Fibroblast of lung (primary cell): ENCODE results near the gene RRP12. TPM values are rescaled to one million over a fixed set of nuclear protein-coding genes. Genes with fewer than 3 reads are reported as not detected.

Experiments
- DNase-seq, 2 donors: peaks; one replicate each; pipeline versions ENCODE4 v3.0.0 to v3.0.0-alpha.2; 2010; ENCODE audit warnings: low read depth in 2 of 2
- H2AFZ ChIP-seq: 2 replicates; pipeline ENCODE4 v1.5.1; 2012; ENCODE audit warnings: low read length, control low read depth, inconsistent platforms
- H3K27ac ChIP-seq: 2 replicates; pipeline ENCODE4 v1.5.1; 2011; ENCODE audit warnings: low read length, control low read depth; ENCODE audit not compliant: insufficient read depth
- H3K27me3 ChIP-seq: 2 replicates; pipeline ENCODE4 v1.5.1; 2011; ENCODE audit warnings: mild to moderate bottlenecking, low read length; ENCODE audit not compliant: control insufficient read depth, insufficient read depth
- H3K36me3 ChIP-seq: 2 replicates; pipeline ENCODE4 v1.5.1; 2011; ENCODE audit warnings: low read length; ENCODE audit not compliant: control insufficient read depth, insufficient read depth
- H3K4me1 ChIP-seq: 2 replicates; pipeline ENCODE4 v1.5.1; 2011; ENCODE audit warnings: low read length; ENCODE audit not compliant: control insufficient read depth, insufficient read depth; ENCODE audit errors: extremely low read depth
- H3K4me2 ChIP-seq: 2 replicates; pipeline ENCODE4 v1.5.1; 2011; ENCODE audit warnings: low read length, control low read depth; ENCODE audit not compliant: insufficient read depth; ENCODE audit errors: extremely low read depth
- H3K4me3 ChIP-seq, 4 experiments: fragments of 200-600 bp in 1 of 4; sonication (generic) in 1 of 4; replicated peaks in 1 of 4; 2 replicates each; pipeline ENCODE4 v1.5.1; 2011 to 2016; ENCODE audit warnings: low read length in 4 of 4, low read depth in 3 of 4, mild to moderate bottlenecking in 3 of 4, control low read depth in 2 of 4, inconsistent platforms in 1 of 4, mixed read lengths in 1 of 4; ENCODE audit not compliant: insufficient read depth in 1 of 4; ENCODE audit errors: control extremely low read depth in 1 of 4
- H3K79me2 ChIP-seq: 2 replicates; pipeline ENCODE4 v1.5.1; 2012; ENCODE audit warnings: mild to moderate bottlenecking, low read length, inconsistent platforms; ENCODE audit not compliant: control insufficient read depth, insufficient read depth
- H3K9ac ChIP-seq: 2 replicates; pipeline ENCODE4 v1.5.1; 2011; ENCODE audit warnings: mild to moderate bottlenecking, low read length, control low read depth; ENCODE audit not compliant: insufficient read depth
- H3K9me3 ChIP-seq: 2 replicates; pipeline ENCODE4 v1.5.1; 2012; ENCODE audit warnings: low read depth, low read length; ENCODE audit not compliant: control insufficient read depth, insufficient read depth
- H4K20me1 ChIP-seq: 2 replicates; pipeline ENCODE4 v1.5.1; 2011; ENCODE audit warnings: low read length; ENCODE audit not compliant: control insufficient read depth, insufficient read depth; ENCODE audit errors: extremely low read depth
- EZH2 ChIP-seq: IDR thresholded peaks from 2 replicates; pipeline ENCODE4 v1.5.1; 2012; ENCODE audit warnings: low read length, control low read depth, mild to moderate bottlenecking; ENCODE audit errors: missing control alignments
- polyA plus RNA-seq, 2 donors: library from polyadenylated mRNA; depleted of rRNA in 1 of 2; stranded (reverse) in 1 of 2; unstranded in 1 of 2; fragments of >200 nt; gene quantifications; 2 replicates each; pipeline ENCODE4 v1.2.1, GENCODE V29; 2011 to 2012; ENCODE audit warnings: missing spikeins in 1 of 2
- total RNA-seq: library from RNA; depleted of rRNA; stranded (reverse); fragments of >200 nt; gene quantifications from 2 replicates; pipeline ENCODE4 v1.2.1, GENCODE V29; 2014
- TF ChIP-seq, protein P1 (sequence below), 2 donors: IDR thresholded peaks in 1 of 2; conservative IDR thresholded peaks in 1 of 2; 1 replicate in 1 of 2; 2 replicates in 1 of 2; pipeline ENCODE4 v1.5.1; 2011 to 2012; ENCODE audit warnings: low read length in 2 of 2, control low read depth in 1 of 2, inconsistent platforms in 1 of 2, low read depth in 1 of 2, mild to moderate bottlenecking in 1 of 2

Gene RRP12
- total and polyA plus RNA-seq, 2 donors (not counting 1 experiment from before 2014, with no cell fraction given), result 6.1 to 10.7 TPM

DNA sequence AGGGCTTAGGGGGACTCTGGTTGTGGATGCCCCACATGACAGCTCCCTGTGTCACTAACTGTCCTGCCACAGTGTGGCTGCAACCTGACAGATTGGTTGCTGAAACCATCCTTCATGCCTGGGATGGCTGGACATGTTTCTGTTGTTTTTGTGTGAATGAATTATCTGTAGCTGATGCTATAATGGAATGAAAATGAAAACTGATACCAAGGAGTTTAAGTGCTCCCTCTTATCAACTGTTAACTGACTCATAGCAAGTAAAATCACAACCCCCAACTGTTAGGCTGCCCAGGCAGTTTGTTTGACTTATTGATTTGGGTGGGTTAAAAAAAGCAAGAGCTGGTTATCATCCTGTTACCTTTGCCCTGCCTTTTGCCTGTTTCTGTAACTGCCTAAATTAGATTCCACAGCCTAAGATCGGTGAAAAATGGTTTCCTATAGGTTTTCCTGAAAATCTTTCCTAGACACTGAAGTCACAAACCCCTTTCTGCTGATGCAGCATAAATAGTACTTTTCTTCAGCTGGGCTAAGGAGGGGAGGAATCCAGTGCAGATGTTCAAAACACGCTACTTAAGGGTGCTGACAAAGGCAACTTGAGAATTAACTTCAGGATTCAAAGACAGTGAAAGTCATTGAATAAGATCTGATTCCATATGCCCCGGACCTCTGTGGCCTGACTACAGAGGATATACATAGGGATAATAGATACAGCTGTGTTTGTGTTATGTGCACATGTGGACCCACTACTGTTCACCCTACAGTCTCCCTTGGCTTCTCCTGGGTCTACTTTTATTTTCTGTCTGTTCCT lies 72.3 kb downstream of the RRP12 start:
- DNase-seq, result no peak
- H3K27ac ChIP-seq, result no peak overlapping the region
- peaks cover 2% of the 10 kb centered on the region for H3K4me1 ChIP-seq

DNA sequence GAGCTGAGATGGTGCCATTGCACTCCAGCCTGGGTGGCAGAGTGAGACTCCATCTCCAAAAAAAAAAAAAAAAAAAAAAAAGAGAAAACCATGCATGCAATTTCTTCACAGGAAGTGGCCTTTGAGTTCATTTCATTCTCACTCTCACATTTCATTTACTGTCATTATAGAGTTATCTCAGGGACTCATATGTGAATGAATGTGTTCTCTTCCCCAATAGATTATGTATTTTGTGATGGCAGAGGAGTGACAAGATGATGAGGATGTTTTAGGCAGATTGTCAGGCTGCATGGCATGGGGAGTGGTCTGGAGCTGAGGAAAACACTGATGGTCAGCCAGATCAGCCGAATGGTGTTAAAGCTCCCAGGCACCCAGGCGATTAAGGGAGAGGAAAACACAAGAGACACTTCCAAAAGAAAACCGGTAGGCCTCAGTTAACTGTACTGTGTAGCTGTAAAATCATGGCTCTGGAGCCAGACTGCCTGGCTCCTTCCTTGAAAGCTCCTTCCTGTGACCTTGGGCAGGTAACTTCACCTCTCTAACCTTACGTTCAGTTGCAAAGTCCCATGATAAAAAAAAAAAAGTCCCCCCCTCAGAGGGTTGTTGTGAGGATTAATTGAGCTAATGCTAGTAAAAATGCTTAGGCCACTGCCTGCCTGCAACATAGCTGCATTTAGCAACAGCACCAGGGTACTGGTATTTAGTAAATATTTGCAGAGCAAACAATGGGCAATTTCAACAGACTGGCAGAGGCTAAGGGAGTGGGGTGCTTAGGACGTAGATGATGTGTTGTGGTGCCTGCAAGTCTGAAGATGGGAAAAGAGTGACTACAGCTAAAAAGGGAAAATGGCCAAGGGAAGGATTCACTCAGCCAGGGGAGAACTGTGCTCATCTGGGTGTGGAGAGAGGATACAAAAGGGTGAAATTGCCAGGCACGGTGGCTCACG lies 73.5 kb downstream of the RRP12 start:
- TF ChIP-seq EZH2, result no peak
- TF ChIP-seq, protein P1, sequence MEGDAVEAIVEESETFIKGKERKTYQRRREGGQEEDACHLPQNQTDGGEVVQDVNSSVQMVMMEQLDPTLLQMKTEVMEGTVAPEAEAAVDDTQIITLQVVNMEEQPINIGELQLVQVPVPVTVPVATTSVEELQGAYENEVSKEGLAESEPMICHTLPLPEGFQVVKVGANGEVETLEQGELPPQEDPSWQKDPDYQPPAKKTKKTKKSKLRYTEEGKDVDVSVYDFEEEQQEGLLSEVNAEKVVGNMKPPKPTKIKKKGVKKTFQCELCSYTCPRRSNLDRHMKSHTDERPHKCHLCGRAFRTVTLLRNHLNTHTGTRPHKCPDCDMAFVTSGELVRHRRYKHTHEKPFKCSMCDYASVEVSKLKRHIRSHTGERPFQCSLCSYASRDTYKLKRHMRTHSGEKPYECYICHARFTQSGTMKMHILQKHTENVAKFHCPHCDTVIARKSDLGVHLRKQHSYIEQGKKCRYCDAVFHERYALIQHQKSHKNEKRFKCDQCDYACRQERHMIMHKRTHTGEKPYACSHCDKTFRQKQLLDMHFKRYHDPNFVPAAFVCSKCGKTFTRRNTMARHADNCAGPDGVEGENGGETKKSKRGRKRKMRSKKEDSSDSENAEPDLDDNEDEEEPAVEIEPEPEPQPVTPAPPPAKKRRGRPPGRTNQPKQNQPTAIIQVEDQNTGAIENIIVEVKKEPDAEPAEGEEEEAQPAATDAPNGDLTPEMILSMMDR (conservative IDR thresholded peaks at IDR 0.05 in 1 of 2, IDR thresholded peaks at IDR 0.05 in 1 of 2; ENCODE audit: low read depth in 1 of 2, low read length in 2 of 2), result no peak
- Histone ChIP-seq H2AFZ (no peak overlapping the region), H4K20me1 (no peaks in the 10 kb centered on the region), H3K27ac (no peak overlapping the region), H3K27me3 (no peaks in the 10 kb centered on the region), H3K4me3 (no peak overlapping the region), H3K4me1 (peaks cover 2% of the 10 kb centered on the region), H3K9me3 (no peaks in the 10 kb centered on the region), H3K36me3 (no peaks in the 10 kb centered on the region), H3K4me2 (no peak overlapping the region), H3K9ac (no peak overlapping the region), H3K79me2 (peaks cover 2% of the 10 kb centered on the region)
- no peak for DNase-seq

More for the DNA sequence above, 72.3 kb downstream of the RRP12 start:
- Histone ChIP-seq H3K27me3 (no peaks in the 10 kb centered on the region), H3K36me3 (no peaks in the 10 kb centered on the region), H3K79me2 (peaks cover 4% of the 10 kb centered on the region), H3K4me2 (no peak overlapping the region), H3K9me3 (no peaks in the 10 kb centered on the region), H3K4me3 (no peak overlapping the region), H3K9ac (no peak overlapping the region), H2AFZ (no peak overlapping the region), H4K20me1 (no peaks in the 10 kb centered on the region)
- TF ChIP-seq, protein P1 (conservative IDR thresholded peaks at IDR 0.05 in 1 of 2, IDR thresholded peaks at IDR 0.05 in 1 of 2; ENCODE audit: low read depth in 1 of 2, low read length in 2 of 2), result no peak
- TF ChIP-seq EZH2, result no peak

DNA sequence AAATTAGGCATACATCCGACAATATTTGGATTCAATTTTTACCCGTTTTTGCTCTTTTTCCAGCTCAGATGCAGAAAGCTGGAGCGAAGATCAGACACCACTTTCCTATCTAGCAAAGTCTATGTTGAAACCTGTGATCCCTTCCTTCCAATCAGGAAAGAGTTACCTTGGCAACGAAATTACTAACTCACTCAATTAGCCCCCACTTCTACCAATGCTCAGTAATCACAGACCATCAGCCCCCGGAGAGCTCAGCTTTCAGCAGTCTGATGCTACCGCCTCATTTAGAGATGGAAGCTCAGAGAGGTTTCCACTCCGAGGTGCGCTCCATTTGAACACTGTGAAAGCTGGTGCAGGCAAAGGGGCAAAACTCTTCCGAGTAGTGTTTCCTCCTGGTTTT lies 75.4 kb downstream of the RRP12 start:
- no peak overlapping the region for H2AFZ ChIP-seq
- no peak overlapping the region for H3K4me3 ChIP-seq
- H3K36me3 ChIP-seq, result no peaks in the 10 kb centered on the region
- no peak overlapping the region for H3K27ac ChIP-seq
- TF ChIP-seq EZH2, result no peak
- TF ChIP-seq, protein P1 (conservative IDR thresholded peaks at IDR 0.05 in 1 of 2, IDR thresholded peaks at IDR 0.05 in 1 of 2; ENCODE audit: low read depth in 1 of 2, low read length in 2 of 2), result no peak
- DNase-seq, result no peak
- no peak overlapping the region for H3K4me2 ChIP-seq
- no peaks in the 10 kb centered on the region for H3K79me2 ChIP-seq
- no peaks in the 10 kb centered on the region for H3K9me3 ChIP-seq
- H4K20me1 ChIP-seq, result no peaks in the 10 kb centered on the region
- H3K9ac ChIP-seq, result no peak overlapping the region
- H3K27me3 ChIP-seq, result no peaks in the 10 kb centered on the region
- H3K4me1 ChIP-seq, result no peaks in the 10 kb centered on the region
